HCT116 (cell line): ENCODE measurements around the gene FBXO24.

Source experiments
- CEBPB ChIP-seq: IDR thresholded peaks from 2 replicates; pipeline ENCODE4 v1.6.1; 2012; ENCODE audit warnings: low read depth
- CTCF ChIP-seq, 3 experiments: fragments of 200-600 bp in 1 of 3; sonication (generic) in 1 of 3; IDR thresholded peaks in 2 of 3; conservative IDR thresholded peaks in 1 of 3; 2 replicates each; pipeline ENCODE4 v1.5.1; 2012 to 2017; ENCODE audit warnings: low read depth in 2 of 3, low read length in 2 of 3, antibody characterized with exemption in 1 of 3, borderline replicate concordance in 1 of 3, control low read depth in 1 of 3, mild to moderate bottlenecking in 1 of 3, mixed read lengths in 1 of 3, mixed run types in 1 of 3, moderate library complexity in 1 of 3; ENCODE audit not compliant: insufficient read depth in 1 of 3
- EZH2 ChIP-seq: fragments of 200-600 bp; sonication (generic); IDR thresholded peaks from 2 replicates; pipeline ENCODE4 v1.6.1; 2017; ENCODE audit warnings: antibody characterized with exemption, mixed run types
- POLR2AphosphoS5 ChIP-seq: IDR thresholded peaks from 2 replicates; pipeline ENCODE4 v1.6.1; 2011; ENCODE audit warnings: mild to moderate bottlenecking, low read depth, low read length, moderate library complexity
- RAD21 ChIP-seq: IDR thresholded peaks from 2 replicates; pipeline ENCODE4 v1.6.1; 2012; ENCODE audit warnings: low read depth, mild to moderate bottlenecking
- SP1 ChIP-seq: IDR thresholded peaks from 2 replicates; pipeline ENCODE4 v1.6.1; 2012; ENCODE audit warnings: low read depth
- TCF7L2 ChIP-seq: IDR thresholded peaks from 2 replicates; pipeline ENCODE4 v1.7.0; 2011; ENCODE audit warnings: borderline replicate concordance, inconsistent platforms; ENCODE audit not compliant: insufficient read depth, insufficient read length; ENCODE audit errors: extremely low read depth

GRCh38 chr7:100544386-100544785 is 41.7 kb upstream of the FBXO24 start:
- no peak for TF ChIP-seq CEBPB
- TF ChIP-seq CTCF (IDR thresholded peaks at IDR 0.05 in 2 of 3, conservative IDR thresholded peaks at IDR 0.05 in 1 of 3; ENCODE audit: borderline replicate concordance in 1 of 3, insufficient read depth in 1 of 3, low read depth in 2 of 3, low read length in 2 of 3): no peak
- no peak for TF ChIP-seq TCF7L2
- TF ChIP-seq POLR2AphosphoS5: no peak
- no peak for TF ChIP-seq RAD21
- TF ChIP-seq SP1: no peak
- TF ChIP-seq EZH2: no peak
